Measurements from ENCODE around the gene RNH1. TPM values are rescaled to one million over a fixed set of nuclear protein-coding genes. Genes with fewer than 3 reads are reported as not detected.
A peak's percentile ranks its signal among the peaks of the same experiment; 100 is the strongest.

The RNH1 gene
- total RNA-seq, 1 experiment from 2014 or later = 60.0 TPM

DNA sequence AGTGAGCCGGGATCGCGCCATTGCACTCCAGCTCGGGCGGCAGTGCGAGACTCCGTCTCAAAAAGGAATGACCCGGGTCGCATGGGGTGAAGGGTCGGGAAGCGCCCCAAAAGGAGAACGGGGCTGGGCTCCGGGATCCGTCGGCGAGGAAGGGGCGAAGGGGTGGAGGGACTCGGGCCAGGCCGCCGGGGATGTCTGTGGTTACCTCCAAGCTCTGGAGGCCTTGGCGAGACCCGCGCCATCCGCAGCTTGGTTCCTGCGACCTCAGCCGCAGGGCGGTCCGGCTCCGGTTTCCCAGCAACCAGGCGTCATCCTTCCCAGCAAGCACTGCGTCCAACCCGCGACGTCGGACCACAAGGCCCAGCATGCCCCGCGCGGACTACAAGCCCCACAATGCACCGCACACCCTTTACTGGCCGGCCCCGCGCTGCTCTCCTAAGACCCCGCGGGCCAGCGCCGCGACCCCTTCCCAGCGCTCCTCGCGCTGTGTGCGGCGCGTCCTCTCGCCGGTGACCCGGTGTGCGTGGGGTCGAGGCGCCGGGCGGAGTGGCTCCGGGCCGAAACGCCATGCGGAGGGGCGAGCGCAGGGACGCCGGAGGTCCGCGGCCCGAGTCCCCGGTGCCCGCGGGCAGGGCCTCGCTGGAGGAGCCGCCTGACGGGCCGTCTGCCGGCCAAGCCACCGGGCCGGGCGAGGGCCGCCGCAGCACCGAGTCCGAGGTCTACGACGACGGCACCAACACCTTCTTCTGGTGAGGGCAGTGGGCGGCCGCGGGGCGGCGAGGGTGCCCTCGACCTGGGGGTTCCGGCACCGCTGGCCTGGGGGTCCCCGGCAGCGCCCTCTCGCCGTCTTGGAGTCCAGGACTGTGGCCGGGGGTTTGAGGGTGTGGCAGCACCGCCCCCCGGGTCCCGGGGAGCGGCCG is 56.9 kb downstream of the RNH1 start, which contains the start of gene PTDSS2:
PTDSS2 (plus strand) TSS at position 391 of the 920 bp plus-strand sequence; CDS start at position 568, 177 bp downstream.
- peak within 1 kb of the TSS; percentile 92 to 98 (median 96); a peak in 6 of 7 replicates for H3K27ac Mint-ChIP-seq

More for the DNA sequence above, 56.9 kb downstream of the RNH1 start, which contains the start of gene PTDSS2:
- peaks cover 14 to 29% (median 26%) of the 10 kb centered on the region in 3 experiments; a peak in 6 of 7 replicates for H3K36me3 Mint-ChIP-seq (ENCODE audit: insufficient read depth in 1 of 3, low read depth in 3 of 3)
- peaks cover 21 to 23% of the 10 kb centered on the region in 2 experiments for H3K4me1 Mint-ChIP-seq
- Histone ChIP-seq H4K8ac (replicated peaks; ENCODE audit: insufficient read length, low read depth, low read length) (no peak within 1 kb of the TSS), H2BK12ac (ENCODE audit: insufficient read length, low read depth, low read length) (no peak within 1 kb of the TSS), H3K4me1 (ENCODE audit: insufficient read depth, low read length) (no peaks in the 10 kb centered on the region), H2AK5ac (ENCODE audit: insufficient read length, low read length) (no peak within 1 kb of the TSS), H3K4me2 (ENCODE audit: insufficient read depth, insufficient read length, low read length) (peak within 1 kb of the TSS; percentile 59), H3K9ac (ENCODE audit: extremely low read depth, insufficient read length, low read length) (peak within 1 kb of the TSS; percentile 1), H2BK15ac (ENCODE audit: low read depth, low read length) (no peak within 1 kb of the TSS), H4K20me1 (ENCODE audit: control insufficient read depth, insufficient read depth, insufficient read length) (no peaks in the 10 kb centered on the region), H4K91ac (ENCODE audit: insufficient read length, low read depth, low read length) (no peak within 1 kb of the TSS), H2BK20ac (ENCODE audit: low read depth, low read length, poor library complexity, severe bottlenecking) (no peak within 1 kb of the TSS), H3K18ac (ENCODE audit: insufficient read length, low read depth, low read length) (no peak within 1 kb of the TSS), H3K9me3 (ENCODE audit: control insufficient read depth, low read depth, low read length) (no peaks in the 10 kb centered on the region), H2BK120ac (ENCODE audit: low read depth, low read length, poor library complexity, severe bottlenecking) (no peak within 1 kb of the TSS), H3K23ac (ENCODE audit: insufficient read length, low read depth, low read length) (no peak within 1 kb of the TSS), H3K14ac (ENCODE audit: insufficient read depth, low read length) (peak within 1 kb of the TSS; percentile 33; the same call in 1 of the 2 replicates), H3K79me1 (ENCODE audit: insufficient read depth, low read depth, low read length, poor library complexity, severe bottlenecking) (peaks cover 7% of the 10 kb centered on the region), H3K4ac (ENCODE audit: low read depth, low read length) (no peak within 1 kb of the TSS), H2BK5ac (ENCODE audit: insufficient read length, low read length) (no peak within 1 kb of the TSS), H3K79me2 (ENCODE audit: insufficient read depth, low read length) (peaks cover 5% of the 10 kb centered on the region; the same call in 1 of the 2 replicates), H4K5ac (ENCODE audit: insufficient read length, low read depth, low read length) (no peak within 1 kb of the TSS), H3T11ph (ENCODE audit: low read length) (no peak within 1 kb of the TSS), H2AFZ (ENCODE audit: low read length) (no peak within 1 kb of the TSS), H3K27me3 (ENCODE audit: insufficient read depth, low read length) (no peaks in the 10 kb centered on the region), H3K56ac (ENCODE audit: insufficient read length, low read depth, low read length) (no peak within 1 kb of the TSS), H3K23me2 (ENCODE audit: insufficient read length, low read depth, low read length, poor library complexity, severe bottlenecking) (peaks cover 7% of the 10 kb centered on the region), H3K27ac (ENCODE audit: insufficient read length, low read depth, low read length) (no peak within 1 kb of the TSS)
- WGBS (ENCODE audit: extremely low coverage, insufficient read length, low lambda C conversion rate) = no CpG with 5 or more reads among the region's 108 CpGs
- DNase-seq = peak; percentile 98
- H3K27me3 Mint-ChIP-seq (ENCODE audit: low read depth) = peaks cover 5% of the 10 kb centered on the region; the same call in 1 of the 2 replicates
- TF ChIP-seq, protein P1, sequence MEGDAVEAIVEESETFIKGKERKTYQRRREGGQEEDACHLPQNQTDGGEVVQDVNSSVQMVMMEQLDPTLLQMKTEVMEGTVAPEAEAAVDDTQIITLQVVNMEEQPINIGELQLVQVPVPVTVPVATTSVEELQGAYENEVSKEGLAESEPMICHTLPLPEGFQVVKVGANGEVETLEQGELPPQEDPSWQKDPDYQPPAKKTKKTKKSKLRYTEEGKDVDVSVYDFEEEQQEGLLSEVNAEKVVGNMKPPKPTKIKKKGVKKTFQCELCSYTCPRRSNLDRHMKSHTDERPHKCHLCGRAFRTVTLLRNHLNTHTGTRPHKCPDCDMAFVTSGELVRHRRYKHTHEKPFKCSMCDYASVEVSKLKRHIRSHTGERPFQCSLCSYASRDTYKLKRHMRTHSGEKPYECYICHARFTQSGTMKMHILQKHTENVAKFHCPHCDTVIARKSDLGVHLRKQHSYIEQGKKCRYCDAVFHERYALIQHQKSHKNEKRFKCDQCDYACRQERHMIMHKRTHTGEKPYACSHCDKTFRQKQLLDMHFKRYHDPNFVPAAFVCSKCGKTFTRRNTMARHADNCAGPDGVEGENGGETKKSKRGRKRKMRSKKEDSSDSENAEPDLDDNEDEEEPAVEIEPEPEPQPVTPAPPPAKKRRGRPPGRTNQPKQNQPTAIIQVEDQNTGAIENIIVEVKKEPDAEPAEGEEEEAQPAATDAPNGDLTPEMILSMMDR (conservative IDR thresholded peaks at IDR 0.05) = no peak
- H3K9me3 Mint-ChIP-seq = peaks cover 0 to 2% of the 10 kb centered on the region in 2 experiments; a peak in 2 of 5 replicates
- peak within 1 kb of the TSS; percentile 96 for H3K4me3 Mint-ChIP-seq
